Smooth muscle cell (in vitro differentiated cells): ENCODE results near the gene PCDHGA1. TPM values are rescaled to one million over a fixed set of nuclear protein-coding genes. Genes with fewer than 3 reads are reported as not detected.
"Not testable (repeated sequence)": the region's sequence is repeated elsewhere in the genome, so short reads cannot be mapped to it uniquely, and the experiment has no call there.

Experiments used
- DNase-seq: peaks from one replicate; lab custom pipeline; 2025; ENCODE audit not compliant: unreplicated experiment; lab: John Stamatoyannopoulos, UW
- H2AFZ ChIP-seq: fragments of 200-600 bp; sonication (generic); 2 replicates; pipeline ENCODE4 v1.6.0; 2016; ENCODE audit warnings: antibody characterized with exemption, low read depth, mild to moderate bottlenecking
- H3F3A ChIP-seq: fragments of 200-600 bp; sonication (generic); 2 replicates; pipeline ENCODE4 v1.6.0; 2017; ENCODE audit warnings: antibody characterized with exemption, low read depth
- H3K27ac ChIP-seq: fragments of 200-600 bp; sonication (generic); 2 replicates; pipeline ENCODE4 v1.5.1; 2016; ENCODE audit warnings: low read depth, mild to moderate bottlenecking
- H3K27me3 ChIP-seq: fragments of 200-600 bp; sonication (generic); 2 replicates; pipeline ENCODE4 v1.6.1; 2016; ENCODE audit warnings: low read depth, mild to moderate bottlenecking
- H3K36me3 ChIP-seq: fragments of 200-600 bp; sonication (generic); 2 replicates; pipeline ENCODE4 v1.5.1; 2016; ENCODE audit warnings: low read depth
- H3K4me1 ChIP-seq: fragments of 200-600 bp; sonication (generic); 2 replicates; pipeline ENCODE4 v1.5.1; 2016; ENCODE audit warnings: low read depth
- H3K4me2 ChIP-seq: fragments of 200-600 bp; sonication (generic); 2 replicates; pipeline ENCODE4 v1.6.0; 2016; ENCODE audit warnings: mild to moderate bottlenecking
- H3K4me3 ChIP-seq: fragments of 200-600 bp; sonication (generic); 2 replicates; pipeline ENCODE4 v1.5.1; 2016; ENCODE audit warnings: mild to moderate bottlenecking
- H3K79me2 ChIP-seq: fragments of 200-600 bp; sonication (generic); 2 replicates; pipeline ENCODE4 v1.6.0; 2016; ENCODE audit warnings: low read depth, mild to moderate bottlenecking
- H3K9ac ChIP-seq: fragments of 200-600 bp; sonication (generic); 2 replicates; pipeline ENCODE4 v1.6.0; 2016; ENCODE audit warnings: low read depth
- H3K9me3 ChIP-seq: fragments of 200-600 bp; sonication (generic); replicated peaks from 2 replicates; pipeline ENCODE4 v1.5.1; 2016; ENCODE audit warnings: low read depth
- H4K20me1 ChIP-seq: fragments of 200-600 bp; sonication (generic); 2 replicates; pipeline ENCODE4 v1.6.0; 2016; ENCODE audit warnings: low read depth
- WGBS: methylation state at CpG from one replicate; pipeline ENCODE4 v1.1.7; 2016; ENCODE audit warnings: low lambda C conversion rate; 5-methylcytosine and 5-hydroxymethylcytosine counted together
- polyA plus RNA-seq: library from polyadenylated mRNA; unstranded; fragments of >200 nt; fragmentation: Nextera tagmentation; extraction: Ambion mirVana; gene quantifications from 2 replicates; pipeline ENCODE4 v1.2.1, GENCODE V29; 2016
- total RNA-seq: library from RNA; depleted of rRNA; stranded (reverse); fragments of >200 nt; gene quantifications from 2 replicates; pipeline ENCODE4 v1.2.3, GENCODE V29; 2014
- TF ChIP-seq, protein P1 (sequence below): fragments of 200-600 bp; sonication (generic); IDR thresholded peaks from 2 replicates; pipeline ENCODE4 v1.5.1; 2017; ENCODE audit warnings: borderline replicate concordance, mild to moderate bottlenecking, antibody characterized with exemption; ENCODE audit not compliant: insufficient read depth, poor library complexity, severe bottlenecking

PCDHGA1 gene
- total and polyA plus RNA-seq, 2 experiments from 2014 or later: 0.05 to 0.63 TPM

DNA sequence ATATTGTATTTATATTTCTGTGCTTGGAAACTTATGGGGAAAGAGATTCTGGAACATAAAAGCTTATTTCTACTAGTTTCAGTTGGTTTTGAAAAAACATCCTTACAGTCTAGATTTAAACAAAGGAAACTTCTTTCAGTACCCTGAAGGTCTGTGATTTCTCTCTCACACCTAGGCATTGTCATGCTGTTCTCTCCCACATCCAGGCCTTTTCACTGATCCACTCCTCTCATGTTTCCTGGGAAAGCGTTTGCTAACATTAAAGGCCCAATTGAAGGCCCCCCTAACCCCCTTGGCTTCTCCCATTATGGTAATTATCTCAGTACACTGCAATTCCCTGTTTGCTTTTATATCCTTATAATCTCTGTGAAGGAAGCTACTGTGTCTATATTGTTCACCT is 12.5 kb downstream of the PCDHGA1 start:
- TF ChIP-seq, protein P1, sequence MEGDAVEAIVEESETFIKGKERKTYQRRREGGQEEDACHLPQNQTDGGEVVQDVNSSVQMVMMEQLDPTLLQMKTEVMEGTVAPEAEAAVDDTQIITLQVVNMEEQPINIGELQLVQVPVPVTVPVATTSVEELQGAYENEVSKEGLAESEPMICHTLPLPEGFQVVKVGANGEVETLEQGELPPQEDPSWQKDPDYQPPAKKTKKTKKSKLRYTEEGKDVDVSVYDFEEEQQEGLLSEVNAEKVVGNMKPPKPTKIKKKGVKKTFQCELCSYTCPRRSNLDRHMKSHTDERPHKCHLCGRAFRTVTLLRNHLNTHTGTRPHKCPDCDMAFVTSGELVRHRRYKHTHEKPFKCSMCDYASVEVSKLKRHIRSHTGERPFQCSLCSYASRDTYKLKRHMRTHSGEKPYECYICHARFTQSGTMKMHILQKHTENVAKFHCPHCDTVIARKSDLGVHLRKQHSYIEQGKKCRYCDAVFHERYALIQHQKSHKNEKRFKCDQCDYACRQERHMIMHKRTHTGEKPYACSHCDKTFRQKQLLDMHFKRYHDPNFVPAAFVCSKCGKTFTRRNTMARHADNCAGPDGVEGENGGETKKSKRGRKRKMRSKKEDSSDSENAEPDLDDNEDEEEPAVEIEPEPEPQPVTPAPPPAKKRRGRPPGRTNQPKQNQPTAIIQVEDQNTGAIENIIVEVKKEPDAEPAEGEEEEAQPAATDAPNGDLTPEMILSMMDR: no peak
- H3K4me1 ChIP-seq: no peaks in the 10 kb centered on the region
- H3F3A ChIP-seq: no peaks in the 10 kb centered on the region
- no peak overlapping the region for H3K27ac ChIP-seq
- no peak for DNase-seq
- WGBS: 50% methylated on average over 1 of the region's 1 CpG
- no peaks in the 10 kb centered on the region for H3K27me3 ChIP-seq
- no peak overlapping the region for H2AFZ ChIP-seq
- no peak overlapping the region for H3K9ac ChIP-seq
- H3K4me2 ChIP-seq: no peak overlapping the region
- H3K36me3 ChIP-seq: no peaks in the 10 kb centered on the region
- no peaks in the 10 kb centered on the region for H4K20me1 ChIP-seq
- no peak overlapping the region for H3K4me3 ChIP-seq
- peaks cover 16% of the 10 kb centered on the region for H3K9me3 ChIP-seq
- H3K79me2 ChIP-seq: no peaks in the 10 kb centered on the region

DNA sequence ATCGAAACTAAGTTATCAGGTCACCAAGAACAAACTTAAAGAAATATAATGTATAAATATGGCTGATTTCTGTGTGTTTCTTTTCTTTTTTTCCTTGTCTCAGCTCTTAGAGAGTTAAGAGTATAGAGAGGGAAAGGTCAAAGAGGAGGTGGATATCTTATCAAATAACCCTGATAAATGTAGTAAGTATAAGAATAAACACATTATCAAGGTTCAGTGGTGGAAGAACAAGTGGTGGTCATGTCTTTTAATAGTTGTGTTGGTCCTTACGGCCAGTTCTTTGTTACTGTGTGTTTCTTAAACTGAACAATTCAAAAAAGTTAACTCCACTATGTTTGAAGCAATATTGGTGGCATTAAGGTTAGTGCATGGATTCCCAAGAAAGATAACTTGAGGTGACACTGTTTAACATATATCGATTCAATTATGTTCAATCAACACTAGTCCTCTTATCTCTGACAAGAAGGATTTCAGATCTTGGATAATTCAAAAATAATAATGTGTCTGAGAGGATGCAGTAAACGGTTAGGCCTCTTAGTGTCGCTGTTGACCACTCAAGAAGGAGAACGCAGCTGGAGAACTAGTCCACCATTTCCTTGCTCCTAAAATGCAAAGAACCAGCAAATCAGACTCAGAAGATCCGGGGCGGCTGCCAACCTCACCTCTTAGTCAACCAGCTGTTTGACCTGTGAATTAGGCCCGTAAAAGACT is 13.1 kb downstream of the PCDHGA1 start, which contains the start of gene PCDHGA3:
TSS of gene PCDHGA3 (plus strand) at position 588 of the 711 bp plus-strand sequence. CDS start 205 bp downstream, outside the sequence.
- Histone ChIP-seq H3K4me2 (no peak within 1 kb of the TSS), H3K36me3 (no peaks in the 10 kb centered on the region), H3K79me2 (no peaks in the 10 kb centered on the region), H3K9me3 (peaks cover 12% of the 10 kb centered on the region), H4K20me1 (no peaks in the 10 kb centered on the region), H3K4me3 (no peak within 1 kb of the TSS), H3K27me3 (no peaks in the 10 kb centered on the region), H2AFZ (no peak within 1 kb of the TSS), H3F3A (no peaks in the 10 kb centered on the region), H3K9ac (no peak within 1 kb of the TSS), H3K27ac (no peak within 1 kb of the TSS), H3K4me1 (no peaks in the 10 kb centered on the region)
- 79% methylated on average over 9 of the region's 9 CpGs for WGBS
- no peak for DNase-seq
- TF ChIP-seq, protein P1: no peak

DNA sequence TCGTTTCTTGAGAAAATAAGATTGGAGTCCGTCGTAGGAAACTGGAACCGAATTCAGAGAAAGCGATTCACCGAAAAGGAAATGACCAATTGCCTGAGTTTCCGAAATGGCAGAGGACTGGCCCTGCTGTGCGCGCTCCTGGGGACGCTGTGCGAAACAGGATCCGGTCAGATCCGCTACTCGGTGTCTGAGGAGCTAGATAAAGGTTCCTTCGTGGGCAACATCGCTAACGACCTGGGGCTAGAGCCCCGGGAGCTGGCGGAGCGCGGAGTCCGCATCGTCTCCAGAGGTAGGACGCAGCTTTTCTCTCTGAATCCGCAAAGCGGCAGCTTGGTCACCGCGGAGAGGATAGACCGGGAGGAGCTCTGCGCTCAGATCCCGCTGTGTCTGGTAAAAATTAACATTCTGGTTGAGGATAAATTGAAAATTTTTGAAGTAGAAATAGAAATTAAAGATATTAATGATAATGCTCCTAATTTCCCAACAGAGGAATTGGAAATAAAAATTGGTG is 13.7 kb downstream of the PCDHGA1 start:
- Histone ChIP-seq H3K4me2 (no peak overlapping the region), H3K27ac (no peak overlapping the region), H3K79me2 (no peaks in the 10 kb centered on the region), H3K36me3 (no peaks in the 10 kb centered on the region), H2AFZ (no peak overlapping the region), H3K27me3 (no peaks in the 10 kb centered on the region), H3K4me3 (no peak overlapping the region), H3K9me3 (peaks cover 8% of the 10 kb centered on the region), H3K4me1 (no peaks in the 10 kb centered on the region), H3K9ac (no peak overlapping the region), H4K20me1 (no peaks in the 10 kb centered on the region), H3F3A (no peaks in the 10 kb centered on the region)
- TF ChIP-seq, protein P1: no peak
- WGBS: 96% methylated on average over 31 of the region's 31 CpGs
- no peak for DNase-seq

DNA sequence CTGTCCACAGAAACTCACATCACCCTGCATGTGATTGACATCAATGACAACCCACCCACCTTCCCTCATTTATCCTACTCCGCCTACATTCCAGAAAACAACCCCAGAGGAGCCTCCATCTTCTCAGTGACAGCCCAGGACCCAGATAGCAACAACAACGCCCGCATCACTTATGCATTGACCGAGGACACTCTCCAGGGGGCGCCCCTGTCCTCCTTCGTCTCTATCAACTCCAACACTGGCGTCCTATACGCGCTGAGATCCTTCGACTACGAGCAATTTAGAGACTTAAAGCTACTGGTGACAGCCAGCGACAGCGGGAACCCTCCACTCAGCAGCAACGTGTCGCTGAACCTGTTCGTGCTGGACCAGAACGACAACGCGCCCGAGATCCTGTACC is 15.0 kb downstream of the PCDHGA1 start:
- Histone ChIP-seq H3K36me3 (no peaks in the 10 kb centered on the region), H3K27me3 (no peaks in the 10 kb centered on the region), H3K9me3 (peaks cover 8% of the 10 kb centered on the region), H3K9ac (no peak overlapping the region), H3F3A (no peaks in the 10 kb centered on the region), H2AFZ (no peak overlapping the region), H3K79me2 (no peaks in the 10 kb centered on the region), H3K27ac (no peak overlapping the region), H3K4me1 (no peaks in the 10 kb centered on the region), H3K4me2 (no peak overlapping the region), H4K20me1 (no peaks in the 10 kb centered on the region), H3K4me3 (no peak overlapping the region)
- DNase-seq: no peak
- 96% methylated on average over 20 of the region's 20 CpGs for WGBS
- TF ChIP-seq, protein P1: no peak

DNA sequence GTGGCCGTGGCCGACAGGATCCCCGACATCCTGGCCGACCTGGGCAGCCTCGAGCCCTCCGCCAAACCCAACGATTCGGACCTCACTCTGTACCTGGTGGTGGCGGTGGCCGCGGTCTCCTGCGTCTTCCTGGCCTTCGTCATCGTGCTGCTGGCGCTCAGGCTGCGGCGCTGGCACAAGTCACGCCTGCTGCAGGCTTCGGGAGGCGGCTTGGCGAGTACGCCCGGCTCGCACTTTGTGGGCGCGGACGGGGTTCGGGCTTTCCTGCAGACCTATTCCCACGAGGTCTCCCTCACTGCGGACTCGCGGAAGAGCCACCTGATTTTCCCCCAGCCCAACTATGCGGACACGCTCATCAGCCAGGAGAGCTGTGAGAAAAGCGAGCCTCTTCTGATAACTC is 15.7 kb downstream of the PCDHGA1 start:
- not testable (repeated sequence) for H3K27ac ChIP-seq, H3F3A ChIP-seq, H3K9me3 ChIP-seq, H2AFZ ChIP-seq, H3K9ac ChIP-seq, H3K4me2 ChIP-seq, H3K4me1 ChIP-seq, H3K36me3 ChIP-seq, DNase-seq, H3K79me2 ChIP-seq, H3K27me3 ChIP-seq, H4K20me1 ChIP-seq, H3K4me3 ChIP-seq
- whole genome bisulfite sequencing: 94% methylated on average over 22 of the region's 35 CpGs
